Lower lobe of right lung (tissue), 2 donors: ENCODE data around the gene TRAPPC6A. TPM values are rescaled to one million over a fixed set of nuclear protein-coding genes. Genes with fewer than 3 reads are reported as not detected.
A peak's percentile ranks its signal among the peaks of the same experiment; 100 is the strongest.

ENCODE experiments used
- ATAC-seq, 2 donors: fragments of 200-7000 bp; cut with Tn5 transposase; one replicate each; pipeline ENCODE4 v1.9.1; 2020 to 2022; ENCODE audit warnings: mild to moderate bottlenecking in 2 of 2, moderate library complexity in 2 of 2
- DNase-seq: peaks from one replicate; pipeline ENCODE4 v3.0.0-alpha.2; 2020
- H3K27ac ChIP-seq: fragments of 200-600 bp; one replicate; pipeline ENCODE4 v1.8.0; 2022
- H3K27me3 ChIP-seq: fragments of 200-600 bp; one replicate; pipeline ENCODE4 v1.8.0; 2022; ENCODE audit warnings: low read depth
- H3K36me3 ChIP-seq: fragments of 200-600 bp; one replicate; pipeline ENCODE4 v1.8.0; 2022; ENCODE audit warnings: mild to moderate bottlenecking
- H3K4me1 ChIP-seq: fragments of 200-600 bp; one replicate; pipeline ENCODE4 v1.8.0; 2022
- H3K4me3 ChIP-seq: fragments of 200-600 bp; one replicate; pipeline ENCODE4 v1.8.0; 2022; ENCODE audit warnings: mild to moderate bottlenecking
- H3K9me3 ChIP-seq: fragments of 200-600 bp; one replicate; pipeline ENCODE4 v1.8.0; 2022
- intact Hi-C: fragments of 100-400 bp; cut with DNase I; formaldehyde crosslinking; loops from one replicate; pipeline ENCODE4 v1.11.0; 2022
- total RNA-seq: library from RNA; stranded (reverse); fragmentation: NEBNext Ultra II Directional; extraction: Animal tissue kit (Norgen Biotek cat#: 25700); gene quantifications from one replicate; pipeline ENCODE4 v1.2.1, GENCODE V29; 2021
- TF ChIP-seq, protein P1 (sequence below): fragments of 200-600 bp; IDR thresholded peaks from one replicate; pipeline ENCODE4 v1.8.0; 2022; ENCODE audit warnings: antibody characterized with exemption, mild to moderate bottlenecking
- donor health status: DM: no; HTN: yes; CAD: no; lungs with severe emphysema.

Gene TRAPPC6A
- total RNA-seq, 1 donor from 2014 or later = 18.4 TPM

DNA sequence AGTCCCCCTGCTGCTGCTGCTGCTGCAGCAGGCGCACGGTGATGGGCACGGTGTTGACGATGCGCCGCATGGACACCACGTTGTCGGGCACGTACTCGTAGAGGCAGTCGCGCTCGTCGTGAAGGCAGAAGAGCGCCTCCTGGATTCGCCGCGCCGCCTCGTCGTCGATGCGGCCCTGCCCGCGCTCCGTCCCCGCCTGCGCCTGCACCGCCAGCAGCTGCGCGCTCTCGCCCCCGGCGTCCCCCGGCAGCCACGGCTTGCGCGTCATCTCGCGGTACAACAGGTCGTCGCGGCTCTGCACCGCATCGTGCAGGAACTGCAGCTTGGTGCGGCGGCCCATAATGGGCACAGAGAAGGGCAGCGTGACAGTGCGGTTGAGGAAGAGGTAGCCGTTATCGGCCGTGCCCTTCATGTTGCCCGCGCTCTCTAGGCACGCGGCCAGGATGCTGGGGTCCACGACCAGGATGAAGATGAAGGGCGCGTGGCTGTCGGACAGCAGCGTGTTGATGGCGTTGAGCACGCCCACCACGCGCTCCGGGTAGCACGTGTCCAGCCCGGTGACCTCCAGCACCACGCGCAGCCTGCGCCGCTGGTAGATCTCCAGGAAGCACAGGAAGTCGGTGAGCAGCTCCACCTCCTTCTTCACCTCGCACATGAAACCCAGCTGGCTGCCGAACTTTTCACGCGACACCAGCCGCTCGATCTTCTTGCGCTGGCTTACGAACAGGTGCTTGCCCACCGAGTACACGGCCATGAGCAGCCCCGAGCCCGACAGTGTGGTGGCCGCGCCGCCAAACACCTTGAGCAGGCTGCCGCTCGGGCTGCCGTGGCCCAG is 25.3 kb downstream of the TRAPPC6A start:
- peaks cover 67% of the 10 kb centered on the region for H3K27me3 ChIP-seq
- H3K9me3 ChIP-seq = no peaks in the 10 kb centered on the region
- intact Hi-C loops = no loop called here
- no peaks in the 10 kb centered on the region for H3K36me3 ChIP-seq
- peak; percentile 66 for DNase-seq
- no peak overlapping the region for H3K27ac ChIP-seq
- TF ChIP-seq, protein P1, sequence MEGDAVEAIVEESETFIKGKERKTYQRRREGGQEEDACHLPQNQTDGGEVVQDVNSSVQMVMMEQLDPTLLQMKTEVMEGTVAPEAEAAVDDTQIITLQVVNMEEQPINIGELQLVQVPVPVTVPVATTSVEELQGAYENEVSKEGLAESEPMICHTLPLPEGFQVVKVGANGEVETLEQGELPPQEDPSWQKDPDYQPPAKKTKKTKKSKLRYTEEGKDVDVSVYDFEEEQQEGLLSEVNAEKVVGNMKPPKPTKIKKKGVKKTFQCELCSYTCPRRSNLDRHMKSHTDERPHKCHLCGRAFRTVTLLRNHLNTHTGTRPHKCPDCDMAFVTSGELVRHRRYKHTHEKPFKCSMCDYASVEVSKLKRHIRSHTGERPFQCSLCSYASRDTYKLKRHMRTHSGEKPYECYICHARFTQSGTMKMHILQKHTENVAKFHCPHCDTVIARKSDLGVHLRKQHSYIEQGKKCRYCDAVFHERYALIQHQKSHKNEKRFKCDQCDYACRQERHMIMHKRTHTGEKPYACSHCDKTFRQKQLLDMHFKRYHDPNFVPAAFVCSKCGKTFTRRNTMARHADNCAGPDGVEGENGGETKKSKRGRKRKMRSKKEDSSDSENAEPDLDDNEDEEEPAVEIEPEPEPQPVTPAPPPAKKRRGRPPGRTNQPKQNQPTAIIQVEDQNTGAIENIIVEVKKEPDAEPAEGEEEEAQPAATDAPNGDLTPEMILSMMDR = no peak
- peaks cover 27% of the 10 kb centered on the region for H3K4me1 ChIP-seq
- peak; percentile 53 to 62 for ATAC-seq
- H3K4me3 ChIP-seq = peak overlapping the region; percentile 41

DNA sequence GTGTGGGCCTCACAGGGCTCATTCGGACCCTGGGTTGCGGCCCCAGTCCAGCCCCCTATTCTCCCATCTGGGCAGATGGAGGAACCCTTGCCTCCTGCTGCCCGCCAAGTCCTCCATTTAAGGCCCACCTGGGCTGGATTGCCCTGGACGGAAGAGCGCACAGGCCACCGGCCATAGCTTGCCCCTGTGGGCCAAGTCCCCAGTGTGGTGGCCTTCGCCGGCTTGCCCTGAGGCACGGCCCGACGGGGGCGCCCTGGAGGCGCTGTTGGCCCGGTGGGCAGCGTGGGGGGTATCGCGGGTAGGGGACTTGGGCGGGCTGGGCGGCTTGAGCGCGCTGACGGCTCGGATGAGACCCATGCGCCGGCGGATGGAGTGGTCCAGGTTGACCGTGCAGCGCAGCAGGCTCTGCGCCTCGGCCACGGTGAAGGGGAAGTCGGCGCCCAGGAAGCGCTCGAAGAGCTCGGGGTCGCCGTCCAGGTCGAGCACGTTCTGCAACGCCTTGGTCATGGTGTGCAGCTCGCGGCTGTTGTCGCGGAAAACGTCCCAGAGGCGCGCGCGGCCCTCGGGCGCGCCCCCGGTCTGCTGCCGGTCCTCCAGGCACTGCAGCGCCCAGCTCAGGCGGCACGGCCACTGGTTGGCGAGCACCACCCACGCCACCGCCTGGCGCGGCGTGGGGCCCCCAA is 26.1 kb downstream of the TRAPPC6A start:
- peak overlapping the region; percentile 41 for H3K4me3 ChIP-seq

DNA sequence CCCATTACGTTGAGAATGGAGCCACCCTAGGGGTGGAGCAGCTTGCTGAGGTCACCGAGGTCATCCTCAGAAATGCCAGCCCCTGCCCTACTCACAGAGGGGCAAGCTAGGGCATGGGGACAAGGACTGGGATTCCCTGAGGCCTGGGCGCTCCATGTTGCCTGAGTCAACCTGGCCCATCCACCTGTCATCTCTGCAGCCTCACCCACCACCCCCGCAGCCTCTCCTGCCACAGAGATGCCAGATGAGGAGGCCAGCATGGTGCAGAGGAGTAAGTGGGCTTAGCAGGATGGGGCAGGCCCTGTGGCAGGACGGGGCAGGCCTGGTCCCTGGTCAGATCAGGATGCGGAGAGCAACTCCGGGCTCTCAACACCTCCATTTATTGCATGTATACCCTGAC is 26.7 kb downstream of the TRAPPC6A start:
- no peak for DNase-seq
- H3K27me3 ChIP-seq = peaks cover 55% of the 10 kb centered on the region

More for the DNA sequence above, 26.1 kb downstream of the TRAPPC6A start:
- Histone ChIP-seq H3K4me1 (peaks cover 27% of the 10 kb centered on the region), H3K27ac (no peak overlapping the region), H3K9me3 (no peaks in the 10 kb centered on the region), H3K36me3 (no peaks in the 10 kb centered on the region), H3K27me3 (peaks cover 60% of the 10 kb centered on the region)
- intact Hi-C loops = no loop called here
- no peak for ATAC-seq
- TF ChIP-seq, protein P1 = no peak
- DNase-seq = no peak

DNA sequence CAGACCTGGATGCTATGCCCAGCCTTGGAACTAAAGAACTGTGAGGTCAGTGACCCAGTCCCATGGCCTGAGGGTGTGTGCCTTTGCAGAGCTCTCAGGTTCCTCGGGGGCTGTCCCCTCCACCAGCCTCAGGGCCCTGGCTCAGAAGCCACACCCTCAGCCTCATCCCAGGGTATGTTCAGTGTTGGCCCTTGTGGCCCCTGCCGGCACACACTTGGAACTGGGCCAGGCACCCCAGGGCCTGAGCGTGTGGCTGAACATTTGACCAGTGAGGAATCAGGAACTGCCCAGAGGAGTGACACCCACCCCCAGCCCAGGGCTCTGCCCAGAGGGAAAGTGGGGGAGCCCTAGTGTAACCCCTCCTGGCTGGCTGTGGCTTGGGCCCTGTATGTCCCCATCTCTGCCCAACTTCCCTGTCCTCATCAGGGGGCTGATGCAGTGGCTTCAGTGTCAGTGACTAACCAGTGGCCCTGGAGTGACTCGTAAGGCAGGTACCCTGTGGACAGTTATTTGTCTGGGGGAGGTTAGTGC is 27.2 kb downstream of the TRAPPC6A start:
- Histone ChIP-seq H3K27ac (no peak overlapping the region), H3K27me3 (peaks cover 49% of the 10 kb centered on the region), H3K4me1 (peaks cover 27% of the 10 kb centered on the region), H3K9me3 (no peaks in the 10 kb centered on the region), H3K4me3 (no peak overlapping the region), H3K36me3 (peaks cover 9% of the 10 kb centered on the region)
- TF ChIP-seq, protein P1 = no peak
- DNase-seq (no peak), ATAC-seq (no peak)
- intact Hi-C loops = no loop called here

More for the DNA sequence above, 26.7 kb downstream of the TRAPPC6A start:
- H3K9me3 ChIP-seq = no peaks in the 10 kb centered on the region
- peaks cover 4% of the 10 kb centered on the region for H3K36me3 ChIP-seq
- no peak for ATAC-seq
- H3K4me3 ChIP-seq = no peak overlapping the region
- H3K27ac ChIP-seq = no peak overlapping the region
- TF ChIP-seq, protein P1 = no peak
- intact Hi-C loops = no loop called here
- H3K4me1 ChIP-seq = peaks cover 27% of the 10 kb centered on the region

DNA sequence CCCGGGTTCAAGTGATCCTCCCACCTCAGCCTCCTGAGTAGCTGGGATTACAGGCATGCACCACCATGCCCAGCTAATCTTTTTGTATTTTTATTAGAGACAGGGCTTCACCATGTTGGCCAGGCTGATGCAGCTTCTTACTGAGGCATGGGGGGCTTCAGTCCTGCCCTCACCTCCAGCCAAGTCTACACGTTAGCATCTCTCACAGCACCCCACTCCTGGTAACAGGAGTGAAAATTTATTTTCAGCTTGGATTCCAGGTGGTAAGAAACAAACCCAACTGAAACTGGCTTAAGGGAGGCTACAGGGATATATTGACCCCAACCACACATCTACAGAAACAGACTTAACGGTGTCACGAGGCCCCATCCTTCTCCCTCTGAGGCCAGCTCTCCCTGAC is 27.9 kb downstream of the TRAPPC6A start:
- Histone ChIP-seq H3K4me1 (peaks cover 27% of the 10 kb centered on the region), H3K36me3 (peaks cover 16% of the 10 kb centered on the region), H3K4me3 (no peak overlapping the region), H3K27me3 (peaks cover 45% of the 10 kb centered on the region), H3K27ac (no peak overlapping the region), H3K9me3 (no peaks in the 10 kb centered on the region)
- ATAC-seq = no peak
- TF ChIP-seq, protein P1 = no peak
- DNase-seq = no peak
- intact Hi-C loops = no loop called here
